Colonic mucosa (tissue), 4 donors: Measurements from ENCODE around the gene TNRC6A. TPM values are rescaled to one million over a fixed set of nuclear protein-coding genes. Genes with fewer than 3 reads are reported as not detected.

ENCODE experiments used
- DNase-seq: peaks from one replicate; pipeline ENCODE4 v3.0.0-alpha.2; 2020
- H3K27ac ChIP-seq: fragments of 200-600 bp; one replicate; pipeline ENCODE4 v1.8.0; 2021
- H3K27me3 ChIP-seq: fragments of 200-600 bp; one replicate; pipeline ENCODE4 v1.8.0; 2021
- H3K36me3 ChIP-seq: fragments of 200-600 bp; one replicate; pipeline ENCODE4 v1.8.0; 2021
- H3K4me1 ChIP-seq: fragments of 200-600 bp; one replicate; pipeline ENCODE4 v1.8.0; 2021; ENCODE audit warnings: mild to moderate bottlenecking
- H3K4me3 ChIP-seq: fragments of 200-600 bp; one replicate; pipeline ENCODE4 v1.8.0; 2021
- H3K9ac ChIP-seq, 2 donors: one replicate each; pipeline ENCODE4 v1.7.0; 2013; ENCODE audit warnings: control low read depth in 2 of 2, low read depth in 2 of 2, low read length in 2 of 2
- H3K9me3 ChIP-seq: fragments of 200-600 bp; one replicate; pipeline ENCODE4 v1.8.0; 2021
- intact Hi-C: fragments of 100-400 bp; cut with DNase I; formaldehyde crosslinking; loops from one replicate; pipeline ENCODE4 v1.14.1; 2022
- total RNA-seq, 2 donors: library from RNA; stranded (reverse); fragmentation: NEBNext Ultra II Directional in 1 of 2; extraction: Animal tissue kit (Norgen Biotek cat#: 25700) in 1 of 2; gene quantifications; one replicate each; pipeline ENCODE4 v1.2.1, GENCODE V29; 2021
- TF ChIP-seq, protein P1 (sequence below): fragments of 200-600 bp; IDR thresholded peaks from one replicate; pipeline ENCODE4 v1.8.0; 2022; ENCODE audit warnings: antibody characterized with exemption, mild to moderate bottlenecking
- donor health status: healthy.
- donor health status: DM: no; HTN: no; CAD: no.
- donor health status: DM: no; HTN: no; CAD: no.

TNRC6A gene
- total RNA-seq, 2 donors from 2014 or later: 32.8 to 33.2 TPM

GRCh38 chr16:24863582-24864437 lies 134.4 kb downstream of the TNRC6A start:
- Histone ChIP-seq H3K4me3 (no peak overlapping the region), H3K4me1 (no peaks in the 10 kb centered on the region), H3K36me3 (no peaks in the 10 kb centered on the region), H3K27ac (no peak overlapping the region), H3K9me3 (no peaks in the 10 kb centered on the region), H3K27me3 (no peaks in the 10 kb centered on the region), H3K9ac (no peak overlapping the region)
- intact Hi-C loops: no loop called here
- no peak for DNase-seq
- TF ChIP-seq, protein P1, sequence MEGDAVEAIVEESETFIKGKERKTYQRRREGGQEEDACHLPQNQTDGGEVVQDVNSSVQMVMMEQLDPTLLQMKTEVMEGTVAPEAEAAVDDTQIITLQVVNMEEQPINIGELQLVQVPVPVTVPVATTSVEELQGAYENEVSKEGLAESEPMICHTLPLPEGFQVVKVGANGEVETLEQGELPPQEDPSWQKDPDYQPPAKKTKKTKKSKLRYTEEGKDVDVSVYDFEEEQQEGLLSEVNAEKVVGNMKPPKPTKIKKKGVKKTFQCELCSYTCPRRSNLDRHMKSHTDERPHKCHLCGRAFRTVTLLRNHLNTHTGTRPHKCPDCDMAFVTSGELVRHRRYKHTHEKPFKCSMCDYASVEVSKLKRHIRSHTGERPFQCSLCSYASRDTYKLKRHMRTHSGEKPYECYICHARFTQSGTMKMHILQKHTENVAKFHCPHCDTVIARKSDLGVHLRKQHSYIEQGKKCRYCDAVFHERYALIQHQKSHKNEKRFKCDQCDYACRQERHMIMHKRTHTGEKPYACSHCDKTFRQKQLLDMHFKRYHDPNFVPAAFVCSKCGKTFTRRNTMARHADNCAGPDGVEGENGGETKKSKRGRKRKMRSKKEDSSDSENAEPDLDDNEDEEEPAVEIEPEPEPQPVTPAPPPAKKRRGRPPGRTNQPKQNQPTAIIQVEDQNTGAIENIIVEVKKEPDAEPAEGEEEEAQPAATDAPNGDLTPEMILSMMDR: no peak

DNA sequence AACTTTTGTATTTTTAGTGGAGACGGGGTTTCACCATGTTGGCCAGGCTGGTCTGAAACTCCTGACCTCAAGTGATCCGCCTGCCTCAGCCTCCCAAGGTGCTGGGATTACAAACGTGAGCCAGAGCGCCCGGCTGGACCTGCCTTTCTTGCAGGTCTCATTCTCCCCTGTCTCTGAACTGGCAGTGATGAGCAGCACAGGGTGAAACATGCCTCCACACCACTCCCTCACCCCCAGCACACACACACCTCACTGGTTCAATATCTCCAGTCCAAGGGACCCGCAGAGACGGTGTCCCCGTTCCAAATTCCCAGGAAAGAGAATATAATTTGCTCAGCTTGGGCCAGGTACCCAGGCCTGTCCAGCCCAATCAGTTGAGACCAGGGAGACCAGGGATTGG lies 139.6 kb downstream of the TNRC6A start:
- intact Hi-C loops: no loop called here
- TF ChIP-seq, protein P1: no peak
- H3K4me3 ChIP-seq: no peak overlapping the region
- no peaks in the 10 kb centered on the region for H3K27me3 ChIP-seq
- H3K9ac ChIP-seq: no peak overlapping the region
- H3K9me3 ChIP-seq: no peaks in the 10 kb centered on the region
- DNase-seq: no peak
- no peak overlapping the region for H3K27ac ChIP-seq
- no peaks in the 10 kb centered on the region for H3K4me1 ChIP-seq
- no peaks in the 10 kb centered on the region for H3K36me3 ChIP-seq

DNA sequence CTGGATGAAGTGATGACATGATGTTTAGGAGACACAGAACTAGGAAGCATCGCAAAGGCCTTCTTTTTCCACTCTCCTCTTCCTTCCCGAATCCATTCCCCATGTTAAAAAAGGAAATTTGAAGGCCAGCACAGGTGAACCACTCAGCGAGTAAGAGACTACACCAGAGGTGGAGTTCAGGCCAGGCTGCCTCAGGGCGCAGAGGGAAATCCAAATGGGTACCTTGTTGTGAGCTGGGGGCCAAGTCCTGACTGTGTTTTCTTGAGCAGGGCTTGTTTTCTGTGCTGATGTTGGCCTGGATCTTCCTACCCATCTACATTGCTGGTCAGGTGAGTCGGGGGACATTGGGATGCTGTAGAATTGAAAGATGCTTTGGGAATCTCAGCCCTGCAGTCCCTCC lies 142.4 kb downstream of the TNRC6A start:
- H3K27ac ChIP-seq: no peak overlapping the region
- intact Hi-C loops: no loop called here
- no peaks in the 10 kb centered on the region for H3K36me3 ChIP-seq
- no peaks in the 10 kb centered on the region for H3K4me1 ChIP-seq
- H3K9ac ChIP-seq: no peak overlapping the region
- TF ChIP-seq, protein P1: no peak
- no peaks in the 10 kb centered on the region for H3K27me3 ChIP-seq
- H3K9me3 ChIP-seq: no peaks in the 10 kb centered on the region
- no peak for DNase-seq
- no peak overlapping the region for H3K4me3 ChIP-seq

DNA sequence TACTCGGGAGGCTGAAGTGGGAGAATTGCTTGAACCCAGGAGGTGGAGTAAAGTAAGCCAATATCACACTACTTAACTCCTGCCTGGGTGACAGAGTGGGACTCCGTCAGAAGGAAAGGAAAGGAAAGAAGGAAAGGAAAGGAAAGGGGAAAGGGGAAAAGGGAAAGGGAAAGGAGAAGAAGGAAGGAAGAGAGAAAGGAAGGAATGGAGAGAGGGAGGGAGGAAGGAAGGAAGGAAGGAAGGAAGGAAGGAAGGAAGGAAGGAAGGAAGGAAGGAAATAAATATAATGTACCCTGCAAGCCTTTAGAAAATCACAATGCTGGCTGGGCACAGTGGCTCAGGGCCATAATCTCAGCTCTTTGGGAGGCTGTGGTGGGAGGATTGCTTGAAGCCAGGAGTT lies 143.6 kb downstream of the TNRC6A start:
- Histone ChIP-seq H3K27me3 (no peaks in the 10 kb centered on the region), H3K27ac (no peak overlapping the region), H3K4me1 (no peaks in the 10 kb centered on the region), H3K4me3 (no peak overlapping the region), H3K9me3 (no peaks in the 10 kb centered on the region), H3K36me3 (no peaks in the 10 kb centered on the region), H3K9ac (no peak overlapping the region)
- TF ChIP-seq, protein P1: no peak
- no peak for DNase-seq
- intact Hi-C loops: no loop called here

DNA sequence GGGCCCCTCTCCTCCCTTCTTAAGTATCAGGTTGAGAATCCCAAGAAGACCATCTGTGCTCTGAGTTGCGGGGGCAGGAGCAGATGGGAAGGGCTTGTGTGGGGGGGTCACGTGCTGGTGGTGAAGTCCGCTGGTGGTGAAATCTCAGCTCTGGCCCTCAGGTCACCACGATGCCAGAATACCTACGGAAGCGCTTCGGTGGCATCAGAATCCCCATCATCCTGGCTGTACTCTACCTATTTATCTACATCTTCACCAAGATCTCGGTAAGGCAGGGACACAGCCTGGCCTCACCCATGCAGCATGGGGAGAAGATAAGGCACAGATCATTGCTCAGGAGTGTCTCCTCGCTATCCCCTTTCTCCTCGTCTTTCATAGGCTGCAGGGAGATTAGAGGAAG lies 146.0 kb downstream of the TNRC6A start:
- TF ChIP-seq, protein P1: no peak
- no peak for DNase-seq
- Histone ChIP-seq H3K4me1 (no peaks in the 10 kb centered on the region), H3K27me3 (no peaks in the 10 kb centered on the region), H3K9me3 (no peaks in the 10 kb centered on the region), H3K36me3 (no peaks in the 10 kb centered on the region), H3K4me3 (no peak overlapping the region), H3K9ac (no peak overlapping the region), H3K27ac (no peak overlapping the region)
- intact Hi-C loops: no loop called here

Other genes starting within 250 kb of the TNRC6A start
- gene RBBP6, start 190.1 kb upstream of the TNRC6A start, total RNA-seq: 10 to 100 TPM; 34.7 to 39.0 TPM
- gene SLC5A11, start 116.3 kb downstream of the TNRC6A start, total RNA-seq: 1 to 10 TPM in 1 of 2 donors, under 1 TPM in 1; 0.79 to 2.6 TPM